B cell (primary cell): ENCODE measurements around the gene BEND7. TPM values are rescaled to one million over a fixed set of nuclear protein-coding genes. Genes with fewer than 3 reads are reported as not detected.

Experiments
- ATAC-seq: fragments of 200-7000 bp; cut with Tn5 transposase; one replicate; pipeline ENCODE4 v1.10.0; 2021; ENCODE audit warnings: low read depth, mild to moderate bottlenecking, moderate number of reproducible peaks, moderate library complexity
- CTCF ChIA-PET: fragments of 350-600 bp; sonication (Branson Sonifier 250); formaldehyde crosslinking; loops from one replicate; lab custom pipeline; 2021; ENCODE audit warnings: antibody characterized with exemption, inconsistent platforms; lab: Charles Lee
- POLR2A ChIA-PET: fragments of 350-600 bp; sonication (Branson Sonifier 250); formaldehyde crosslinking; loops from one replicate; lab custom pipeline; 2021; ENCODE audit warnings: antibody characterized with exemption; lab: Charles Lee
- DNase-seq: peaks from one replicate; pipeline ENCODE4 v3.0.0; 2013
- H2AFZ ChIP-seq: 2 replicates; pipeline ENCODE4 v1.6.1; 2012; ENCODE audit warnings: mild to moderate bottlenecking, low read depth, low read length; ENCODE audit not compliant: insufficient read depth, poor library complexity, severe bottlenecking
- H3K27ac ChIP-seq, 2 donors: 1 replicate in 1 of 2; 2 replicates in 1 of 2; pipeline ENCODE4 v1.5.1; 2012 to 2013; ENCODE audit warnings: low read length in 2 of 2, mild to moderate bottlenecking in 2 of 2, moderate library complexity in 1 of 2
- H3K27me3 ChIP-seq, 4 experiments: fragments of 200-600 bp in 1 of 4; sonication (generic) in 1 of 4; replicated peaks in 1 of 4; 1 replicate in 2 of 4; 2 replicates in 2 of 4; pipeline versions ENCODE4 v1.6.1 to v1.7.0; 2013 to 2016; ENCODE audit warnings: low read length in 3 of 4, mild to moderate bottlenecking in 2 of 4, mixed read lengths in 1 of 4, moderate library complexity in 1 of 4; ENCODE audit not compliant: insufficient read depth in 4 of 4, control insufficient read depth in 3 of 4; ENCODE audit errors: control extremely low read depth in 1 of 4
- H3K36me3 ChIP-seq, 2 experiments: replicated peaks in 1 of 2; 1 replicate in 1 of 2; 2 replicates in 1 of 2; pipeline versions ENCODE4 v1.6.1 to v1.7.1; 2013; ENCODE audit warnings: low read length in 1 of 2; ENCODE audit not compliant: insufficient read depth in 2 of 2, control insufficient read depth in 1 of 2; ENCODE audit errors: control extremely low read depth in 1 of 2, extremely low read depth in 1 of 2
- H3K4me1 ChIP-seq, 2 donors: fragments of 200-600 bp in 1 of 2; sonication (generic) in 1 of 2; 1 replicate in 1 of 2; 2 replicates in 1 of 2; pipeline versions ENCODE4 v1.5.1 to v1.6.1; 2013 to 2017; ENCODE audit warnings: low read length in 2 of 2; ENCODE audit not compliant: control insufficient read depth in 2 of 2, insufficient read depth in 2 of 2
- H3K4me2 ChIP-seq: replicated peaks from 2 replicates; pipeline ENCODE3; 2012; ENCODE audit warnings: mild to moderate bottlenecking, low read depth, low read length; ENCODE audit not compliant: poor library complexity, severe bottlenecking
- H3K4me3 ChIP-seq, 5 experiments: fragments of 200-600 bp in 1 of 5; sonication (generic) in 1 of 5; 1 replicate in 3 of 5; 2 replicates in 2 of 5; pipeline versions ENCODE4 v1.5.1 to v1.7.0; 2011 to 2016; ENCODE audit warnings: low read length in 4 of 5, mild to moderate bottlenecking in 4 of 5, low read depth in 2 of 5, control low read depth in 1 of 5, moderate library complexity in 1 of 5; ENCODE audit not compliant: insufficient read depth in 1 of 5; ENCODE audit errors: control extremely low read depth in 1 of 5, extremely low read depth in 1 of 5
- H3K79me2 ChIP-seq: fragments of 200-600 bp; sonication (generic); one replicate; pipeline ENCODE4 v1.6.0; 2016; ENCODE audit warnings: low read length; ENCODE audit not compliant: control insufficient read depth, insufficient read depth
- H3K9ac ChIP-seq: fragments of 200-600 bp; sonication (generic); 2 replicates; pipeline ENCODE4 v1.6.1; 2017; ENCODE audit warnings: mild to moderate bottlenecking, low read length, moderate library complexity
- H3K9me3 ChIP-seq, 3 donors: one replicate each; pipeline versions ENCODE4 v1.6.1 to v1.7.1; 2013; ENCODE audit warnings: low read length in 2 of 3; ENCODE audit not compliant: control insufficient read depth in 2 of 3, insufficient read depth in 1 of 3; ENCODE audit errors: control extremely low read depth in 1 of 3
- H4K20me1 ChIP-seq: 2 replicates; pipeline ENCODE4 v1.6.0; 2012; ENCODE audit warnings: mild to moderate bottlenecking, low read length; ENCODE audit not compliant: insufficient read depth, control insufficient read depth, poor library complexity, severe bottlenecking
- H3K27ac Mint-ChIP-seq: one replicate; pipeline ENCODE4 v1.8.0; 2021; ENCODE audit warnings: mixed read lengths
- H3K27me3 Mint-ChIP-seq: one replicate; pipeline ENCODE4 v1.8.0; 2021; ENCODE audit warnings: mixed read lengths
- H3K4me1 Mint-ChIP-seq: one replicate; pipeline ENCODE4 v1.8.0; 2021; ENCODE audit warnings: mixed read lengths
- H3K4me3 Mint-ChIP-seq: one replicate; pipeline ENCODE4 v1.8.0; 2021; ENCODE audit warnings: mixed read lengths
- H3K9me3 Mint-ChIP-seq: one replicate; pipeline ENCODE4 v1.8.0; 2022; ENCODE audit warnings: mixed read lengths; ENCODE audit not compliant: insufficient read depth
- CTCF ChIP-seq: fragments of 200-600 bp; IDR thresholded peaks from one replicate; pipeline ENCODE4 v1.8.0; 2022; ENCODE audit warnings: antibody characterized with exemption, mild to moderate bottlenecking
- EZH2 ChIP-seq: IDR thresholded peaks from 2 replicates; pipeline ENCODE4 v1.6.1; 2012; ENCODE audit warnings: borderline replicate concordance, low read depth, mild to moderate bottlenecking, moderate library complexity, low read length; ENCODE audit not compliant: insufficient read depth, poor library complexity, severe bottlenecking
- WGBS: methylation state at CpG from one replicate; pipeline ENCODE4 v1.1.5; 2013; ENCODE audit warnings: missing lambda C conversion rate; ENCODE audit not compliant: insufficient coverage; 5-methylcytosine and 5-hydroxymethylcytosine counted together
- intact Hi-C: fragments of 100-400 bp; cut with micrococcal nuclease; formaldehyde crosslinking; loops from one replicate; pipeline ENCODE4 v1.10.0; 2022
- polyA plus RNA-seq: library from polyadenylated mRNA; depleted of rRNA; stranded (reverse); fragments of >200 nt; gene quantifications from 2 replicates; pipeline ENCODE4 v1.2.3, GENCODE V29; 2012
- total RNA-seq, 2 donors: library from RNA; stranded (reverse); fragments of 120-200 nt in 1 of 2; gene quantifications; 1 replicate in 1 of 2; 2 replicates in 1 of 2; pipeline versions ENCODE4 v1.2.3 to v1.2.4, GENCODE V29; 2013 to 2022

The BEND7 gene
- total and polyA plus RNA-seq, 2 donors (not counting 1 experiment from before 2014, with no cell fraction given) = 0.10 TPM; not detected in 1

DNA sequence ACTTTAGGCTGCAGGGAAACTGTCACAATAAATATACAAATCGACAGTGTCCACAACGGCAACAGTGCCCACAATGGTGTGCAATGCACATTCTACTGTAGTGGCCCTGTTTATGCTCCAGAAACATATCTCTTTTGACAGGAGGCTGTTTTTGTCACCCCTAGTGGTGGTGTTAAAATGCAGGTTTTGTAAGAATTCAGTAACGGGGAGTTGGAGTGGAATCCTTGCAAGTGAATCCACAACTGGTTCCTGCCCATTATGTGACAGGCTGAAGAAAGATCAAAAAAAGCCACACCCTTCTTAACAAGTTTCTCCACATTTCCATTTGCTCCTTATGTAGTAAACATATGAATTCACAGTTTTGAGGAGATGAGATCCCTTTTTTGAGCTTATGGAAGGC is 58.5 kb downstream of the BEND7 start:
- TF ChIP-seq EZH2 = no peak
- TF ChIP-seq CTCF = no peak
- H2AFZ ChIP-seq = no peak overlapping the region
- H3K27me3 ChIP-seq = no peaks in the 10 kb centered on the region
- no peaks in the 10 kb centered on the region for H4K20me1 ChIP-seq
- no peaks in the 10 kb centered on the region for H3K4me1 Mint-ChIP-seq
- no peak for DNase-seq
- H3K27ac Mint-ChIP-seq = no peak overlapping the region
- H3K27ac ChIP-seq = no peak overlapping the region
- no peak for ATAC-seq
- H3K9ac ChIP-seq = no peak overlapping the region
- peaks cover 7% of the 10 kb centered on the region for H3K27me3 Mint-ChIP-seq
- WGBS = 100% methylated on average over 2 of the region's 3 CpGs
- POLR2A ChIA-PET = no interaction called here
- no peak overlapping the region for H3K4me3 Mint-ChIP-seq
- H3K4me1 ChIP-seq = no peaks in the 10 kb centered on the region
- no peak overlapping the region for H3K4me3 ChIP-seq
- no peak overlapping the region for H3K4me2 ChIP-seq
- intact Hi-C loops = no loop called here
- H3K9me3 ChIP-seq = peaks cover 0 to 7% (median 0%) of the 10 kb centered on the region in 3 donors
- H3K79me2 ChIP-seq = no peaks in the 10 kb centered on the region
- H3K36me3 ChIP-seq = no peaks in the 10 kb centered on the region
- no peaks in the 10 kb centered on the region for H3K9me3 Mint-ChIP-seq
- CTCF ChIA-PET = interaction anchor here (1.2 kb wide), 1 partner anchor 12 kb away, joined by 3 read pairs; no protein-coding TSS in a partner anchor

GRCh38 chr10:13462551-13462950 is 66.3 kb downstream of the BEND7 start:
- Histone ChIP-seq H2AFZ (no peak overlapping the region), H3K36me3 (no peaks in the 10 kb centered on the region), H3K79me2 (no peaks in the 10 kb centered on the region), H3K9me3 (peaks cover 0 to 6% (median 5%) of the 10 kb centered on the region in 3 donors), H3K27ac (no peak overlapping the region), H3K9ac (no peak overlapping the region), H4K20me1 (no peaks in the 10 kb centered on the region), H3K4me1 (no peaks in the 10 kb centered on the region), H3K27me3 (peaks cover 0 to 9% (median 0%) of the 10 kb centered on the region in 4 experiments), H3K4me3 (no peak overlapping the region), H3K4me2 (no peak overlapping the region)
- H3K27me3 Mint-ChIP-seq = peaks cover 35% of the 10 kb centered on the region
- TF ChIP-seq CTCF (no peak), EZH2 (no peak)
- intact Hi-C loops = no loop called here
- H3K4me1 Mint-ChIP-seq = no peaks in the 10 kb centered on the region
- H3K27ac Mint-ChIP-seq = no peak overlapping the region
- ATAC-seq (no peak), DNase-seq (no peak)
- no peak overlapping the region for H3K4me3 Mint-ChIP-seq
- ChIA-PET POLR2A (no interaction called here), CTCF (interaction anchor here (2.3 kb wide), 1 partner anchor 23 kb away, joined by 6 read pairs; no protein-coding TSS in a partner anchor)
- H3K9me3 Mint-ChIP-seq = peaks cover 6% of the 10 kb centered on the region
